Measurements from ENCODE around the gene CSN2.
"Not testable (repeated sequence)": the region's sequence is repeated elsewhere in the genome, so short reads cannot be mapped to it uniquely, and the experiment has no call there.

Gene CSN2

GRCh38 chr4:69965628-69966027, at the start of gene CSN2:
CSN2 (minus strand) TSS chr4:69965728; CDS start chr4:69960995, 4,733 bp downstream.
- DNase-seq: no peak

DNA sequence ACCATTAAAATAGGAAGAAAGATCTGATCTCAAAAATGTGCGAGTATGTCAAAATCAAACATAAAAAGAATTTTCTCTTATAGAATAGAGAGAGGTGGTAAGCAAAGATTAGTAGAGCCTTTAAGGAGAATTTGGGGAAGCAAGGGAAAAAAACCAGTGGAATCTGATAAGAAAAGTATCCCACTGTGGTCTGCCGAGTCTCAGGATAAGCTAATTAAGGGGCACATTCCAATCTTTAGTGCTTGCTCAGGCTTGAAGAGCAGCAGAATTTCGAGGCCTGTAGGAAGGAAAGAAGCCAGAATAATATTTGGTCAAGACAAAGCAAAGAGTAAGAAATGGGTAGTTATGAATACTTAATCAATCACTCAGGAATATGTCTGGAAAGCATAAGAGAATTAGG, 43.2 kb upstream of the CSN2 start:
- DNase-seq: no peak

- no peak for DNase-seq
Observed at GRCh38 chr4:70002507-70002906, 37.0 kb upstream of the CSN2 start.

GRCh38 chr4:70000711-70001110, 35.2 kb upstream of the CSN2 start:
- DNase-seq: no peak

DNA sequence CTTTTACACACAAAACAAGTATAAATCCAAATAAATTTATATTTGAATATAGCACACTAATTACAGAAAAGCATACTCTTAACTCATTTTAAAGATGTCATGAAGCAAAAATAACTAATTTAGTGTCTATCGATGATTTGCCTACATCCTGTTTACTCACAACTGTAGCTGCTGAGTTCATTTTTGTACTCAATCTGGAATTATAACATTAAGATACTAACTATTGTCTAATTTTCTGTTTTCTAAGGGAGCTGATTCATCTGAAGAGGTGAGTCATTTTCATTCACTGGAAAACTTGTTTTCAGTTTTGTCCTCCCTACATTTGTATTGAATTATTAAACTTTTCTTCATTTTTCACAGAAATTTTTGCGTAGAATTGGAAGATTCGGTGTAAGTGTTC, 33.9 kb upstream of the CSN2 start:
- DNase-seq: no peak

GRCh38 chr4:69995526-69996016, 30.0 kb upstream of the CSN2 start, which contains the start of gene STATH:
STATH (plus strand) TSS chr4:69995966; CDS start chr4:69998438, 2,472 bp downstream.
- no peak for DNase-seq

- no peak for DNase-seq
Observed at GRCh38 chr4:69994782-69995181, 29.3 kb upstream of the CSN2 start.

GRCh38 chr4:69991016-69991415, 25.5 kb upstream of the CSN2 start:
- DNase-seq: no peak

GRCh38 chr4:69986663-69987062, 21.1 kb upstream of the CSN2 start:
- no peak for DNase-seq

DNA sequence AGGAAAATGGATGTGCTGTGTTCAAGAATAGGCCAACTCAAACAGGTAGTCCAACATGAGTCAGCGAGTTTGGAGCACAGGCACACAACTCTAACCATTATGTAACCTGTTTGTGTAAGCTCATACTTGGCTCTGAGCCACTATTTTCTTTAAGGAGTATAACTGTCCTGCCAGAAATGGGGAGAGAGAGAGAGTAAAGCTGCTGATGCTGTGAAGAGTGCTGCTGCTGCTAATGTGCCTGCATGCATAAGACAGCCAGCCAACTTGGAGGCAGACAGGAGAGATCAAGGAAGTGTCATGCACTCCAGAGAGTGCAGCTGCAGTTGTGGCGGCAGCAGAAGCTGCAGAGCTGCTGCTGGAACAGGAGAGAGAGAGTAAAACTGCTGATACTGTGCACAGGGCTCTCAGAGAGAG, 18.5 kb upstream of the CSN2 start:
- DNase-seq: no peak

DNA sequence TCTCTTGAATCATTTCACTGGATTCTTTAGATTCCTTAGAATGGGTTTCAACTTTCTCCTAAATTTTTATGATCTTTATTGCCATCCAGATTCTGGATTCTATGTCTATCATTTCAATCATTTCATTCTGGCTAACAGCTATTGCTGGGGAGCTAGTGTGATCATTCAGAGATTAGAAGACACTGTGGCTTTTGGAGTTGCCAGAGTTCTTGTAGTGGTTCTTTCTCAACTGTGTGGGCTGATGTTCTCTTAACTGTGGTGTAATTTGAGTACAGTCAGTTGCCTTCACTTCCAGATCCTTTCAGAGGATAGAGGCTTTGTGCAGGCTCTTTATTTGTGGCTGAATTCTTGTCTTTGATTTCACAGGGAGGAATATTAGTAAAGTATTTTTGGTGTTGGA, 12.1 kb upstream of the CSN2 start:
- DNase-seq: no peak

DNA sequence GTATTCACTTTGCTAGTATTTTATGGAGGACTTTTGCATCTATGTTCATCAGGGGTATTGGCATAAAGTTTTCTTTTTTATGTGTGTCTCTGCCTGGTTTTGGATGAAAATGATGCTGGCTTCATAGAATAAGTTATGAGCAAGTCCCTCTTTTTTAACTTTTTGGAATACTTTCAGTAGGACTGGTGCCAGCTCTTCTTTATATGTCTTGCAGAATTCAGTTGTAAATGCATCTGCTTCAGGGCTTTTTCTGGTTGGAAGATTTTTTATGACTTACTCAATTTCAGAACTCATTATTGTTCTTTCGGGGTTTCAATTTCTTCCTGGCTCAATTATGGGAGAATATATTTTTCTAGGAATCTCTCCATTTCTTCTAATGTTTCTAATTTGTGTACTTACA, 9.1 kb upstream of the CSN2 start:
- no peak for DNase-seq

DNA sequence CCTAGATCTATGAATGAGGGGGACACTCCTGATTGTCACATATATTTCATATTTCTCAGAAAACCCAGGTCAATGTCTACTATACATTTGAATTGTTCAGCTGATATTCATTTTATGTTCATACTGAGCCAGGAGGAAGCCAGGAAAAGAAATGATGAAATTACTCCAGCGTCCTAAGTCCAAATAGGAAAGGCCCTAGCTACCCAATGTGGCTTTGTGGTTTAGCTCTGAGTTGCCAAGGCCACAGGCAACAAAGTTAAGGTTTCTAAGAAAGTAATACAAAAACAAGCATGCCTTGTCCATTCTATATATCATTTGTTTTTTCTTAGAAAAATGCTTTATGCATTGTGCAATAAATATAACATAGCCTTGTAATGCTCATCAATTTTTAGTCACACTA, 4.5 kb upstream of the CSN2 start:
- no peak for DNase-seq

- no peak for DNase-seq
Observed at GRCh38 chr4:69957209-69957608, 8.3 kb downstream of the CSN2 start.

GRCh38 chr4:69951602-69952001, 13.9 kb downstream of the CSN2 start:
- DNase-seq: no peak

- no peak for DNase-seq
Observed at GRCh38 chr4:69936566-69936965, 29.0 kb downstream of the CSN2 start.

GRCh38 chr4:69934150-69934549, 31.4 kb downstream of the CSN2 start:
- no peak for DNase-seq

DNA sequence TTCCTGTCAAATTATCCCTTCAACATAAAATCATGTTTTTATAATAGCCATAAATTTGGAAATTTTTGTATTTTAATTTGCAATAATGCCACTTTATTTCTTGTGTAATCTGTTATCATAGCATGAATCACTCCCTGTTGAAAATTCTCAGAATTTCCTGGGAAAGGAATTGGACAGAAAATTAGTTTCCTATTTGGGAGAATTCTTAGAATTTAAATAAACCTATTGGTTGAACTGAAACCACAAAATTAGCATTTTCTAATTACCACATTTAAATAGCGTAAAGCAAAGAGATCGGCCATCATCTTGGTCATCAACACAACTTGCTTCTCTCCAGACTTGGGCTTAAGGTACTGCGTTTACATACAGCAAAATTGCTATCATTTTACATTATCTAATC, 34.8 kb downstream of the CSN2 start, which contains the start of gene CSN1S1:
CSN1S1 (plus strand) TSS at position 301 of the 400 bp plus-strand sequence. CDS start 1,488 bp downstream, outside the sequence.
- no peak for DNase-seq

- not testable (repeated sequence) for DNase-seq
Observed at GRCh38 chr4:69923782-69924410, 41.6 kb downstream of the CSN2 start.

GRCh38 chr4:69920874-69921273, 44.7 kb downstream of the CSN2 start:
- DNase-seq: no peak

DNA sequence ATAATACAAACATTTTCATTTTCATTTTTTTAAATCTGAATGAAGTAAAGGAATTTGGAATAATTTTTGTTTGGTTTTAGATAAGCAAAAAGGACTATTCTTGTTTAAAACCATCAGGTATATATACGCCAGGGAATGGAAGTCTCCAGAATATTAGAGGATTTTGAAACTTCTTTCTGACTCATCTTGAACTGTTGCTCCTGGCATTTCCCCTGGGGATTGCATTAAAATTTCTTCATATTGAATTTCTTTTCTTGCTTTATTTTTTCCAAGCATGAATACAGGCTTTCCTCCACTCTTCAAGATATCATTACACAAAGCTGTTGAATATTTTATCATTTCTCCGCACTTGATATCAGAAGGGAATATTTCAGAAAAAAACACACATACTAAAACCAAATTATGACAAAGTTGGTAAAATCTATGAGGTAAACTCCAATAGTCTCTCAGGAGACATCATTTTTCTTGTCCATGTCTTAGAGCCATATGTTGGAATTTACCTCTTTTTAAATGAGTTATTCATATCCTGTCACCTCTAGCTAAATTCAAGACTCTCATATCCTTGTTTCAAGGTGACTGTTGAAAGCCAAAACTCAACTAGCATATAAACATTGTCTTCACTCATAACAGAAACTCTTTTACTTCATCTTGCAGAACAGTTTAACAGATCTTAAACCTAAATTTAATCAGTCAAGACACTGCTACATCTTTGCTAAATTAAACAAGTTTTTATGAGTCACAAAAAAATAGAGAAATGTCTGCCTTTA, 55.3 kb downstream of the CSN2 start:
- no peak for DNase-seq

- no peak for DNase-seq
Observed at GRCh38 chr4:69909195-69909594, 56.3 kb downstream of the CSN2 start.

GRCh38 chr4:69907151-69907550, 58.4 kb downstream of the CSN2 start:
- no peak for DNase-seq
